Activated naive CD8-positive, alpha-beta T cell treated with anti-CD3 and anti-CD28 coated beads, Interleukin-2, amount 50 U/mL, for 16 hours (primary cell): ENCODE data around the gene FBLIM1.

Source experiments
- DNase-seq: peaks from one replicate; pipeline ENCODE4 v3.0.0-alpha.2; 2020; ENCODE audit warnings: low read depth, low spot score

FBLIM1 gene

DNA sequence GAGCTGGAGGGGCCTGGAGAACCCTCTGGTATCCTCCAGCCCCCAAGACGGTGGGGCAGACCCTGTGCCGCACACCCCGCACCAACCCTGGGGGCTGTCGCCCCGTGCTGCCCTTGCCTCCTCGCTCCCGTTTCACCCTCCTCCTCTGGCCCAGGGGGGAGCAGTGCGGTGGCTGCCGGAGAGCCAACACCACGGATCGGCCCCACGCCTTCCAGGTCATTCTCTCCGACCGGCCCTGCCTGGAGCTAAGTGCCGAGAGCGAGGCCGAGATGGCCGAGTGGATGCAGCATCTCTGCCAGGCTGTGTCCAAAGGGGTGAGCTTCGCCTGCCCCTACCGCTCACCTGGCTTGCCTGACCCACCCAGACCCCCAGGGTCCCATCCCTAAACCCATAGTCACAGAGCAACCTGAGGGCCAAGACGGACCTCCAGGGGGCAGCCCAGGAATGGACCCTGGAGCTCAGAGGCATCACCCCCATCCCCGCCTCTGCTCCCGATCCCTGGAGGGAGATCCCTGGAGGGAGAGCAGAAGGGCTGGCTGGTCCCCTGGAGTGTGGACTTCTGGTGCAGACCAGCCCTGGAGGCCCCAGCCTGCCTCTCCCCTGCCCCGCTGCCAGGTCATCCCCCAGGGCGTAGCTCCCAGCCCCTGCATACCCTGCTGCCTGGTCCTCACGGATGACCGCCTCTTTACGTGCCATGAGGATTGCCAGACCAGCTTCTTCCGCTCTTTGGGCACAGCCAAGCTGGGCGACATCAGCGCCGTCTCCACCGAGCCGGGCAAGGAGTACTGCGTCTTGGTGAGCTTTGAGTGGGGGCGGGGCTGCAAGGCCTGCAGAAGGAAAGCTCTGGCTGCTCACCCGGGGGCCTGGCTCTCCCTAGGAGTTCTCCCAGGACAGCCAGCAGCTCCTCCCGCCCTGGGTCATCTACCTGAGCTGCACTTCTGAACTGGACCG lies 26.6 kb upstream of the FBLIM1 start:
- DNase-seq: no peak

- DNase-seq: no peak
These were observed 25.9 kb upstream of the FBLIM1 start for GRCh38 chr1:15732686-15733081.

GRCh38 chr1:15733218-15733725 lies 25.3 kb upstream of the FBLIM1 start:
- no peak for DNase-seq

GRCh38 chr1:15733726-15734226 lies 24.8 kb upstream of the FBLIM1 start:
- DNase-seq: no peak

- DNase-seq: no peak
These were observed 24.3 kb upstream of the FBLIM1 start for GRCh38 chr1:15734296-15734695.

GRCh38 chr1:15734901-15735300 lies 23.7 kb upstream of the FBLIM1 start:
- no peak for DNase-seq

DNA sequence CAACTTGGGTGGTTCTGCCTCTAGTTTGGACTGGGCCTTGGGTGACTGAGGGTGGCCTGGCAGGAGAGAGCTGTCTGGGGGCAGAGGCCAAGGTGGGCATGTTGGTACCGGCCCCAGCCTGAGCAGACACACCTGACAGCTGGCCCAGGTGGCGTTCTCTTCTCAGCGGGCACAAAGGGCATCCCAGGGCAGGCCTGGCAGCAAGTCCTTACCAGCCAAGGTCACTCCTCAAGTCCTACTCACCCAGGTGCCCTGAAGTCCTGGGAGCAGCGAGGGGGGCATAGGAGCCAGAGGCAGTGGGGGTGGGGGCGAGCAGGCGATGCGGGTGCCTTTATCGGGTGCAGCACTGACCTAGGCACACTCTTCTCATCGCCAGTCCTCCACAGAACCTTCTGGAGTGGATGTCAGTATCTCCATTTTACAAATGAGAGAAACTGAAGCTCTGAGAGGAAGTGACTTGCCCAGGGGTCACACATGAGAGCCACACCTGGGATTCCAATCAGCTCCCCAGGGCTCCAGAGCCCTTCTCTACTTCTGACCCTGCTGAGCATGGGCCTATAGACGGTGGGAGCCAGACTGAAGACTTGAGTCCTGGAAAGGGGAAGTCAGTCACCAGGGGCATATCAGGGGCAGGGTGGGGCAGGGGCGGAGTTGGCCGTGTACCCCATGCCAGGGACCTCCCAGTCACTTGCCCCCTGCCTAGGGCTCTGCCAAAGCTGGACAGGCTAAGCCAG lies 23.1 kb upstream of the FBLIM1 start:
- no peak for DNase-seq

- DNase-seq: no peak
These were observed 22.3 kb upstream of the FBLIM1 start, which contains the start of gene SLC25A34 for GRCh38 chr1:15736038-15736891. Gene SLC25A34, plus strand, starts transcription at chr1:15736258. Its CDS starts 228 bp downstream, at chr1:15736486.

DNA sequence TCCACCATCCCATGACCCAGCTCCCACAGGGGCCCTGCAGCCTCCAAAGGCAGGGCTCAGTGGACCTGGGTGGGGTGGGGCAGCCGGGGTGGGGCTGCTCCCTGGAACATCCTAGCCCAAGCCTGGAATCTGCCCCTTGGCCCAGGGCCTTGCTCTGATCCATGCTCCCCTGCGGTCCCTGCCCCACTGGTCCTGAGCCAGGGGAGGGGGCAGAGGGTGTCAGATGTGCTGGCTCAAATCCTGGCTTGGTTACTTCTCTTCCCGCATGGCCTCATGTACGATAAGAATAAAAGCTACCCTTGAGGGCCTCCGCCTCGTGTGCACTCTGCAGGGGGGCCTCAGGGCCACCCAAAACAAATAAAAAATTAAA lies 21.7 kb upstream of the FBLIM1 start:
- no peak for DNase-seq

DNA sequence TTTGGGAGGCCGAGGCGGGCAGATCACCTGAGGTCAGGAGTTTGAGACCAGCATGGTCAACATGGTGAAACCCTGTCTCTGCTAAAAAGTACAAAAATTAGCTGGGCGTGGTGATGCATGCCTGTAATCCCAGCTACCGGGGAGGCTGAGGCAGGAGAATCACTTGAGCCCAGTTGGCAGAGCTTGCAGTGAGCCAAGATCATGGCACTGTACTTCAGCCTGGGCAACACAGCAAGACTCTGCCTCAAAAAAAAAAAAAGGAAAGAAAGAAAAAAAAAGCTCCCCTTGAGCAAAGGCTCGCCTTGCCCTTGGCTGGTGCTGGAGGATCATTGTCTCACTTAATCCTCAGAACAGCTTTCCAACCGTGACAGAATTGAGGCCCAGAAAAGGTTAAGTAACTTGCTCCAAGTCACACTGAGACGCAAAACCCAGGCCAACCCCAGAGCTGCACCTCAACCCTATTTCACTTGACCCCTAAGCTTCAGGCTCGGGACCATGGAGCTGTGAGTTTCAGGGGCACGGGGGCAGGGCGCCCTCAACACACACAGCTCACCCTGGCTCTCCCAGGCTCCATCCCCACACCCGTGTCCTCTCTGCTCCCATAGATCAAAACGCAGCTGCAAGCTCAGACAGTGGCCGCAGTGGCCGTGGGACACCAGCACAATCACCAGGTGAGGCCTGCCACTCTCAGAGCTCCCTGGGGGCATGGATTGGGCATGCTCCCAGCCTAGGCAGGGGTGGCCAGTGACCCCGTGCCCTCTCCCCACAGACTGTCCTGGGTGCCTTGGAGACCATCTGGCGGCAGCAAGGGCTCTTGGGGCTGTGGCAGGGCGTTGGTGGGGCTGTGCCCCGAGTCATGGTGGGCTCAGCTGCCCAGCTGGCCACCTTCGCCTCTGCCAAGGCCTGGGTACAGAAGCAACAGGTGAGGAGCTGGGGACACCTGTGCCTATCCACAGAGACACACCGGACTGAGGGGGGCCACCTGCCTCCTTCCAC lies 21.0 kb upstream of the FBLIM1 start:
- no peak for DNase-seq

DNA sequence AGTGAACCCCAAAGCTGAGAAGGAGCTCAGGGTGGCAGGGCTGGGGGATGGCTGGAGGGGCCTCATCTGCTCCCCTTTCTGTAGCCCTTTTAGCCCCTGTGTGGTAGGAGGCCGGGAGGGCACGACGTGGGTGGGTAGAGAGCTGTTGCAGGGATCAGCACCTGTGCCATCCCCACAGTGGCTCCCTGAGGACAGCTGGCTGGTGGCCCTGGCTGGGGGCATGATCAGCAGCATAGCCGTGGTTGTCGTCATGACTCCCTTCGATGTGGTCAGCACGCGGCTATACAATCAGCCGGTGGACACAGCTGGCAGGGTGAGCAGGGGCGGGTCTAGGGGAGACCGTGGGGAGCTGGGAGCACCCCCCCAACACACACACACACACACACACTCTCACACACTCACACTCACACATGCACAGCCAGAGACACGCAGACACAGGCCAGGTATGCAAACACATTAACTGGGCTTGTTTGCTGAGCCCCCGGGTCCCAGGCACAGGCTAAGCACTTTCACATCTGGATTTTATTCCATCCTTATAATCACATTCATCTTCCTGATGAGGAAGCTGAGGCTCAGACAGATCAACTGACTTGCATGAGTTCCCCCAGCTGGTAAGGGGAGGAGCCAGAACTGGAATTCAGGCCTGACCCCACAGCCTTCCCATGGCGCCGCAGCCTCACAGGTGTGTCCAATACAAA lies 20.0 kb upstream of the FBLIM1 start:
- no peak for DNase-seq

- no peak for DNase-seq
These were observed 19.3 kb upstream of the FBLIM1 start for GRCh38 chr1:15739259-15739658.

- no peak for DNase-seq
These were observed 18.9 kb upstream of the FBLIM1 start for GRCh38 chr1:15739745-15740144.

DNA sequence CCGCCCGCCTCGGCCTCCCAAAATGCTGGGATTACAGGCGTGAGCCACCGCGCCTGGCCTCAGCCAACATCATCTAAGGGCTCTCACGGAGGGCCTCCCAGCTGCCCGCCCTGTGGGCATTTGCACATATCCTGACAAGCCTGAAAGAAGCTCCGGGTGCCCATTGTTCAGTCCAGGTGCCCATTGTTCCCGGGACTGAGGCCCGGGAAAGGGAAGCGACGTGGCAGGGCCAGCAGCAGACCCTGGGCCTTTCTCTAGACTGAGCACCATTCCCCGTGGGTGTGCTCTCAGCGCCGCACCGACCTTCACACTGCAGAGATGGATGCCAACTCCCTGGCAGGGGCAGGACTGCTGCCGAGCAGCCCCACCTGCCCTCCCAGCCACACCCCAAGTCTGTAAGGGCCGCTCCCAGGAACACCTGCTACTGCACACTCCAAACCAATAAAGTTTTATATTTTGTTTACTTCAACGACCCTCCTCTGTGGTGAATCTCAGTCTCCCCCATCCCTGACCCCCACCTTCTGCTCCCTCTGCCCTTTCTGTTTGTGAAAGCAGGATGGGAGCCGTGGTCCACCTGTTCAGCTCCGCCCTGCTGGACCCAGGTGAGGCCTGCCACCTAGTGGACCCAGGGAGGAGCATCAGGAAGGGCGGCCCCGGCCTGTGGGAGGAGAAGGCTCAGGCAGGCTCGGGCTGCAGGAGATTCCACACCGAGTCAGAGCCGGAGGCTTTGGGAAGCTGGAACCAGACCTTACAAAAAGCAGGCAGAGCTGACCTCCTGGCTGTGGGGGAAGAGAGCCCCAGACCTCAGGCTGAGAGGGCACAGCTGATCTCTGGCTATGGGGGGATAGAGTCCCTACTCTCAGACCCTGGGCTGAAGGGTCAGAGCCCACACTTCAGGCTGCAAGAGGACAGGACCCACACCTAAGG lies 17.4 kb upstream of the FBLIM1 start:
- peak; percentile 28 for DNase-seq

- no peak for DNase-seq
These were observed 16.2 kb upstream of the FBLIM1 start, which contains the start of gene TMEM82 for GRCh38 chr1:15742339-15742801. Gene TMEM82, plus strand, starts transcription at chr1:15742499. Its CDS starts 61 bp downstream, at chr1:15742560.

DNA sequence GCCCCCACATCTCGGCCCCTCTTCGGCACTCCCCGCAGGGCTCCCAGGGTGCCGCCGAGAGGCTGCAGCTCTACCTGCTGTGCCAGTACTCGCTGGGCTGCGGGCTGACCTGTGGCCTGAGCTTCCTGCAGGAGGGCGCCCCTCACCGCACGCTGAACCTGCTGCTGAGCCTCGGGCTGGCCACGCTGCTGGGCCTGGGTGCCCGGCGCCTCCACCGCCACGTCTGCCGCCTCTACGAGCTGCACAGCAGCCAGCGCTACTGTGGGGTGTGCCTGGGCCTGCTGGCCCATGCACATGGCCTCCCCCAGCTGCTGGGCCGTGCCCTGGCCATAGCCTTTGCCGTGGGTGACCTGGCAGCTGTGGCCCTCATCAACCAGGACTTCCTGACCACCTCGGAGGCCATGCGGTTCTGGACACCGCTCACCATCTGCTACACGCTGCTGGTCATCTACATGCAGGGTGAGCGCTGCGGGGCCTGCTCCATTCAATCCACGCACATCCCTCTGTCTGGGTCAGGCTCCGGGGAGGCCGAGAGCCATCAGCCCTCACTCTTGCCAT lies 14.4 kb upstream of the FBLIM1 start:
- DNase-seq: no peak

DNA sequence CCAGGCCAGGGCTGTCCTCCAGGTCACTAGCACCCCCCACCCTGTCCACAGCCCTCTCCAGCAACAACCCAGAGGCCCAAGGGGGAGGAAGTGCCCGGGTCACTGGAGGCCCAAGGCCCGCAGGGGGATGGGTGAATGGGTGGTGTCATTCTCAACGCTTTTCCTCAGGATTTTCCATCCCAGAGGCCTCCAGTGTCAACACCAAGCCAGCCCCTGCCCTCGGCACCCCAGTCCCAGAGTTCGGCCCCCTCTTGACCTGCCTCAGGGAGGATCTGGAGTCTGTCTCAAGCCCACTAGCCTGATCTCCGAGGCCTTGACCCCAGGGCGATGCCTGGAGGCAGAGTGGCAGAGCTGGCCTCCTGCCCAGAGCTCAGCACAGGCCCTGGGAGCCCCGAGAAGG lies 11.2 kb upstream of the FBLIM1 start:
- no peak for DNase-seq

DNA sequence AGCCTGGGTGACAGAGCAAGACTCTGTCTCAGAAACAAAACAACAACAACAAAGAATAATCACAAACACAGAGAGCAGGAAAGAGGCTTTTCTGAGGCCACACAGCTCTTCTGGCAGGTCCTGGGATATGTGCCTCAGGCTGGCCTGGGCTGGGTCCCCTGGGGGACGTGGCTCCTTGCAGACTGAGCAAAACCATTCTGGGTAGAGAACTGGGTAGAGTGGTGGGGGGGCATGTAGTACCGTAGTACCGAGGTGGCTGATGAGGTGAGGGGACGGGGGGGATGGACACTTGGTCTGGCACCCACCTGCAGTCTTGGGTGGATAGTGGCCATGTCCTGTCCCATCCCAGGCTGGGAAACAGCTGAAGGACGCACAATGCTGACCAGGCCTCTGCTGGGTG lies 10.3 kb upstream of the FBLIM1 start:
- no peak for DNase-seq
